K562 treated with DMSO at 1 percent for 4 hours (cell line): ENCODE results near the gene TSR2. TPM values are rescaled to one million over a fixed set of nuclear protein-coding genes. Genes with fewer than 3 reads are reported as not detected.

ENCODE experiments used
- total RNA-seq: library from RNA; unstranded; fragments of 300-600 nt; gene quantifications from 2 replicates; pipeline ENCODE4 v1.2.3, GENCODE V29; 2022; ENCODE audit not compliant: insufficient read depth

Gene TSR2, protein sequence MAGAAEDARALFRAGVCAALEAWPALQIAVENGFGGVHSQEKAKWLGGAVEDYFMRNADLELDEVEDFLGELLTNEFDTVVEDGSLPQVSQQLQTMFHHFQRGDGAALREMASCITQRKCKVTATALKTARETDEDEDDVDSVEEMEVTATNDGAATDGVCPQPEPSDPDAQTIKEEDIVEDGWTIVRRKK
- 24.1 and 26.2 TPM in 2 replicates for total RNA-seq

DNA sequence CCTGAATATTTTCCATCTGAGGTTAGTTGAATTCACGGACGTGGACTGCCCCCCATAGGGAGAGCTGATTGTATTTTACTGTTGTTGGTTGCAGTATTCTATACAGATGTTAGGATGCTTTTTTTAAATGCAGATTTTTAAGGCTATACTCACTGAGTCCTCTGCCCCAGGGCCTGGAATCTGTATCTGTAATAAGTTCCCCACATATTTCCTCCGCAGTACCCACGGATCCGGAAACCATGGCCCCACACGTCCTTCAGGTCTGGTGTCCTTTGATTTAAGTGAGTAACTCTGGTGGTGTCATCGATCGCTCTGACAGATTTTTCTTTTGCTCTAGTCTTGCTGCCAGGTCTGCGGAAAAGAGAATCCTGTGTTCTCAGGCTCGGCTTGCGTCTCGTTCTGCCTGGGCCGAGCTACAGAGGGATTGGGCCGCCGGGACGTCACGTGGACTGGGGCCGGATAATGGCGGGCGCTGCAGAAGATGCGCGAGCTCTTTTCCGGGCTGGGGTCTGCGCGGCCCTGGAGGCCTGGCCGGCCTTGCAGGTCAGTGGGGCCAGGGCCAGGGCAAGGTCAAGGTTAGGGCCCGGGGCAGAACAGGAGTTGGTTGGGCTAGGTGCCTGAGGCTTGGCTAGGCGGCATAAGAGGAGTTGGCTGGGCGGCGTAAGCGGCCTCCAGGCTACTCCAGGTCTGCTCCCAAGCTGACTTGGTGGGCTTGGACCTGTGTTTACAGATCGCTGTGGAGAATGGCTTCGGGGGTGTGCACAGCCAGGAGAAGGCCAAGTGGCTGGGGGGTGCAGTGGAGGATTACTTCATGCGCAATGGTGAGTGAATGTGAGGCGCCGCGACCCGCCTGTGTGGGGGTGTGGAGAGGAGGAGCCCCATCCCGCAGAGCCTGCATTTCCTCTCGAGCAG lies at the start of gene TSR2:
Gene TSR2, plus strand, starts transcription at position 445 of the 912 bp plus-strand sequence. Its CDS starts 18 bp downstream, at position 463.

Other genes with a start within 250 kb of the TSR2 start
- 0.21 TPM in 1 of 2 replicates, not detected in the other for gene WNK3, start 82.4 kb upstream of the TSR2 start, total RNA-seq
- gene FGD1, start 55.8 kb downstream of the TSR2 start, total RNA-seq = 0.81 and 1.1 TPM in 2 replicates
- gene GNL3L, start 89.8 kb downstream of the TSR2 start, total RNA-seq = 6.4 and 10.4 TPM in 2 replicates